Mucosa of stomach (tissue), 1 donor: ENCODE results near the gene BLTP1.

Experiments used
- H3K27me3 ChIP-seq: one replicate; pipeline ENCODE4 v1.7.0; 2013; ENCODE audit warnings: mild to moderate bottlenecking, low read length; ENCODE audit not compliant: control insufficient read depth, insufficient read depth
- H3K36me3 ChIP-seq: one replicate; pipeline ENCODE4 v1.7.0; 2013; ENCODE audit warnings: low read length; ENCODE audit not compliant: control insufficient read depth, insufficient read depth
- H3K4me1 ChIP-seq: one replicate; pipeline ENCODE4 v1.7.0; 2013; ENCODE audit warnings: mild to moderate bottlenecking, low read length; ENCODE audit not compliant: control insufficient read depth, insufficient read depth
- H3K4me3 ChIP-seq: one replicate; pipeline ENCODE4 v1.7.0; 2013; ENCODE audit warnings: low read length
- H3K9ac ChIP-seq: one replicate; pipeline ENCODE4 v1.7.0; 2013; ENCODE audit warnings: mild to moderate bottlenecking, low read length, moderate library complexity
- H3K9me3 ChIP-seq: one replicate; pipeline ENCODE4 v1.7.0; 2013; ENCODE audit warnings: mild to moderate bottlenecking, low read length, moderate library complexity; ENCODE audit not compliant: control insufficient read depth
- donor health status: Pancreatic carcinoma.

The BLTP1 gene

DNA sequence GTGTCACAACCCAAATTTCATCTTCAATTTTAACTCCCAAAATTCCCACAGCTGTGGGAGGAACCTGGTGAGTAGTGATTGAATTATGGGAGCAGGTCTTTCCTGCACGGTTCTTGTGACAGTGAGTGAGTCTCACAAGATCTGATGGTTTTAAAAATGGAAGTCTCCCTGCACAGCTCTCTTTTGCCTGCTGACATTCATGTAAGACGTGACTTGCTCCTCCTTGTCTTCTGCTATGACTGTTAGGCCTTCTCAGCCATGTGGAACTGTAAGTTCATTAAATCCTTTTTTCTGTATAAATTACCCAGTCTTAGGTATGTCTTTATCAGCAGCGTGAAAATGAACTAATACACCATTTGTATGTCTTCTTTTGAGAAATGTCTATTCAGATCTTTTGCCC is 13.0 kb upstream of the BLTP1 start:
- H3K4me1 ChIP-seq = no peaks in the 10 kb centered on the region
- no peak overlapping the region for H3K4me3 ChIP-seq
- H3K9me3 ChIP-seq = no peaks in the 10 kb centered on the region
- no peak overlapping the region for H3K9ac ChIP-seq
- H3K27me3 ChIP-seq = no peaks in the 10 kb centered on the region
- H3K36me3 ChIP-seq = no peaks in the 10 kb centered on the region

DNA sequence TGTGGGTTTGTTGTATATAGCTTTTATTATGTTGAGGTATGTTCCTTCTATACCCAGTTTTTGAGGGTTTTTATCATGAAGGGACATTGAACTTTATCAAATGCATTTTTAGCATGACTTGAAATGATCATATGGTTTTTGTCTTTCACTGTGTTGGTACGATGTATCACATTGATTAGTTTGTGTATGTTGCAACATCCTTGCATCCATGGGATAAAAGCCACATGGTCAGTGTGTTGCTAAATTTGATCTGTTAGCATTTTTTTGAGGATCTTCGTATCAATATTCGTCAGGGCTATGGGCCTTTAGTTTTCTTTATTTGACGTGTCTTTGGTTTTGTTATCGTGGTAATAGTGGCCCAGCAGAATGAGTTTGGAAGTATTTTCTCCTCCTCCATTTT is 11.3 kb upstream of the BLTP1 start:
- H3K4me3 ChIP-seq = no peak overlapping the region
- H3K9me3 ChIP-seq = no peaks in the 10 kb centered on the region
- no peaks in the 10 kb centered on the region for H3K4me1 ChIP-seq
- H3K9ac ChIP-seq = no peak overlapping the region
- H3K36me3 ChIP-seq = no peaks in the 10 kb centered on the region
- H3K27me3 ChIP-seq = peaks cover 7% of the 10 kb centered on the region

DNA sequence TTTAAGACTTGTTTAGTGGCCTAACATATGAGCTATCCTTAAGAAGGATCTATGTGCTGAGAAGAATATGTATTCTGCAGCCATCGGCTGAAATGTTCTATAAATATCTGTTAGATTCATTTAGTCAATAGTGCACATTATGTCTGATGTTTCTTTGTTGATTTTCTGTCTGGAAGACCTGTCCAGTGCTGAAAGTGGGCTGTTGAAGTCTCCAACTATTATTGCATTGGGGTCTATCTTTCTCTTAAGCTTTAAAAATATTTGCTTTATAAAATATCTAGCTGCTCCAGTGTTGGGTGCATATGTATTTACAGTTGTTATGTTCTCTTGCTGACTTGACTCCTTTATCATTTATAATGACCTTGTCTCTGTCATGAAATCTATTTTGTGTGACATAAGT is 9.4 kb upstream of the BLTP1 start:
- H3K36me3 ChIP-seq = no peaks in the 10 kb centered on the region
- H3K4me3 ChIP-seq = no peak overlapping the region
- H3K27me3 ChIP-seq = peaks cover 7% of the 10 kb centered on the region
- H3K4me1 ChIP-seq = no peaks in the 10 kb centered on the region
- no peaks in the 10 kb centered on the region for H3K9me3 ChIP-seq
- no peak overlapping the region for H3K9ac ChIP-seq

DNA sequence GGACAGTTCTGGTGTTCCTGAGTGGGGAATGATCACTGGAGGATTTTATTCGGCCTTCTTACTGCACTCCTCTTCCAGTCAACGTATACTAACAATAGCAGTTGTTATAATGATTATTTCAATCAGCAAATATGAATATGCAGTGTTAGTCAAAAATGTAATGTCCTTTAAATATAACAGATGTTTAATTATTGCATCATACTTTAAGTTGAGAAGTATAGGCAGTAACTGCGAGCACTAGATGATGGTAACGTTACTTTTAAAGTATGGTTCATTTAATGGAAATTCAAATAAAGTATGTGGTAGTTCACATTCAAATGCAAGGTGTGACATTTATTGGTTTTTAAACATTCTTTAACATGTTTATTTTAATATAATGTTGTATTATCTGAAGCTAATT is 5.5 kb upstream of the BLTP1 start:
- Histone ChIP-seq H3K27me3 (peaks cover 7% of the 10 kb centered on the region), H3K4me3 (no peak overlapping the region), H3K9me3 (no peaks in the 10 kb centered on the region), H3K4me1 (no peaks in the 10 kb centered on the region), H3K9ac (no peak overlapping the region), H3K36me3 (no peaks in the 10 kb centered on the region)

DNA sequence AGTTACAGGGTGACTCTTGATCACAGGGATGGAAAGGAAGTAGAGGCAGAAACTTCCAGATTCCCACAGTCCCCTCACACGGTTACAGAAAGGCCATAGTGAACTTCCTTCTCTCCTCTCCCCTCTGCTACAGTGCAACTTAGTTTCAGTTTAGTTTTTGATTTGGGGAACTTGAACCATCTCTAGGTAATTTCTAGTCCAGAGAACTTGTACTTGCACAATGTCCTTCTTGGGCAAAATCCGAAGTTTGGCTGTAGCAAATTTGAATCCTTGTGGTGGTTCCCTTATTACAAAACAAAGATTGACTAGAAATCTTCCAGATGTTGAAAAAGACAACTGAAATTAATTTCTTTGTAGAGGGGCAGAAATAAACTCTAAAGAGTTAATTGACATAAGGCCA is 1.2 kb upstream of the BLTP1 start:
- Histone ChIP-seq H3K27me3 (no peaks in the 10 kb centered on the region), H3K9ac (no peak overlapping the region), H3K4me1 (no peaks in the 10 kb centered on the region), H3K4me3 (no peak overlapping the region), H3K9me3 (no peaks in the 10 kb centered on the region), H3K36me3 (no peaks in the 10 kb centered on the region)

DNA sequence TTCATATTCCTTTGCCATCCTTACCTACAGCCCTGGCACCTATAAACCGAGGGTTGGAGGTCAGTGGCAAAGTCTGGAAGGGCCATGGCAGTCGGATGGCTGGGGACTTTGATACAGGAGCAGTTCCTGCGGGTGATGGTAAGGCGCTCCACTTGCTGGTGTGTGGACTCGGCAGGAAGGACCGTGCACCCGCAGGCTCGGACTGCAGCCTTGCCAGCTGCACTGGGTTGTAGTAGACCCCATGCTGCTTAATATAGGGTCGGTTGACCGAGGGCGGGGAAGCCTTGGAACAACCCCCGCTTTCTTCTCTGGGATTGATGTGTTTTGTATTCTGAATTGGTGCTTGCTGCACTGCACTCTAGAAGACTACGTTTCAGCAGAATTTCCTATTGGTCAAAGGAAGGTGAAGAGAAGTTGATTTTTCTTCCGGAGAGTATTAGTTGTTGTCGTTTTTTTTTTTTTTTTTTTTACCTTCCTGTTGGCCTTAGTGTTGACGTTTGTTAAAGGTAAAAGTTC is 638 bp downstream of the BLTP1 start:
- peak overlapping the region; percentile 92 for H3K4me3 ChIP-seq
- no peaks in the 10 kb centered on the region for H3K36me3 ChIP-seq
- no peaks in the 10 kb centered on the region for H3K27me3 ChIP-seq
- no peaks in the 10 kb centered on the region for H3K9me3 ChIP-seq
- H3K9ac ChIP-seq = peak overlapping the region; percentile 92
- H3K4me1 ChIP-seq = no peaks in the 10 kb centered on the region

DNA sequence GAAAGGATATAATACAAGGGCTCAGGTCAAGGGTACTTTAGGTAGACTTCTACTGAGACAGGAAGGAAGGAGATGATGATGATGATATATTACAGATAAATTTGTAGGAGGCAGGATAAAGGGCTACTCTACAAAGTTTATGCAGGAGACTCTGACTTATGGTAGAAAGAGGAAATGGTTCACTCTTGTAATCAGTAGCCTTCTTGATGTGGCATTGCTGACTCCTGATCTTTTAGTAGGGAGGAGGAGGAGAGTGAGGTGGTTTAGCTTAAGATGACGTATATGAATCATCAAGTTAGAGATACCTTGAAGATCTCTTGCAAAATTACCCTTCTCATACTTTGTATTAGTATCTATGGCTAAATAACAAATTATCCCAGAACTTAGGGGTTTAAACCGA is 4.7 kb downstream of the BLTP1 start:
- H3K4me3 ChIP-seq = no peak overlapping the region
- no peaks in the 10 kb centered on the region for H3K4me1 ChIP-seq
- no peaks in the 10 kb centered on the region for H3K36me3 ChIP-seq
- H3K9me3 ChIP-seq = no peaks in the 10 kb centered on the region
- no peak overlapping the region for H3K9ac ChIP-seq
- H3K27me3 ChIP-seq = no peaks in the 10 kb centered on the region

DNA sequence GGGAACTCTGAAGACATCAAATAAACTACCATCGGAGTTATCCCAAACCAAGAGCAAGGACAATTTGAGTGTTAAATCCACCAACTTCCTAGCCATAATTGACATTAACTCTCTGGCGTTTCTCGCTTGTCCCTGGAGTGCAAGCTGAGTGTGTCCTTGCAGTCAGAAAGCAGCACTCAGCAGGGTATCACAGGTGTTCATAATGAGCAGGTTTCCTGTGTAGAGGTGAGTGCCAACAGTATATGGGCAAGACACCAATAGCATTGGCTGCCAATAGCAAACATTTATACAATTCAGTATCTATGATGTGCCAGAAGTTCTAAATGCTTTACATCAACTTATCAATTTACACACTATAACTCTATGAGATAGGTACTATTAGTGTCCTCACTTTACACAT is 11.2 kb downstream of the BLTP1 start:
- no peaks in the 10 kb centered on the region for H3K36me3 ChIP-seq
- no peak overlapping the region for H3K4me3 ChIP-seq
- H3K9ac ChIP-seq = no peak overlapping the region
- H3K9me3 ChIP-seq = no peaks in the 10 kb centered on the region
- H3K4me1 ChIP-seq = no peaks in the 10 kb centered on the region
- no peaks in the 10 kb centered on the region for H3K27me3 ChIP-seq

DNA sequence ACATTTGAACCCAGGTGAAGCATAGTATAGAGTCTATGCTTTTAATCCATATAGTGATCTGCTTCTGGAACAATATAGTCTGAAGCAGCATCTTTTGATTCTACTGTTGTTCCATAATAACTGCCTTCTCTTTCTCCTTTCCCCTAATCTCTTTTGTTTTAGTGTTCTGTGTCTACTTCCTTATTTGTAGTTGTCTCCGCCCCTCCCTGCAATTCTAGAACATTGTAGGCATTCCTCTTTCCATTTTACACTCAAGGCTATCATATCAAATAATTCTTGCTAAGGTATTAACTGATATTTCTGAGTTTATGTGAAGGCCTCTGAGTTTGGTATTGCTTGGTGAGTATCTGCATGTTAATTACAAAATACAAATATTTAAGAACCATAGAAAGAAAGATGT is 11.6 kb downstream of the BLTP1 start:
- no peaks in the 10 kb centered on the region for H3K9me3 ChIP-seq
- no peaks in the 10 kb centered on the region for H3K36me3 ChIP-seq
- no peak overlapping the region for H3K9ac ChIP-seq
- no peaks in the 10 kb centered on the region for H3K4me1 ChIP-seq
- H3K4me3 ChIP-seq = no peak overlapping the region
- no peaks in the 10 kb centered on the region for H3K27me3 ChIP-seq

DNA sequence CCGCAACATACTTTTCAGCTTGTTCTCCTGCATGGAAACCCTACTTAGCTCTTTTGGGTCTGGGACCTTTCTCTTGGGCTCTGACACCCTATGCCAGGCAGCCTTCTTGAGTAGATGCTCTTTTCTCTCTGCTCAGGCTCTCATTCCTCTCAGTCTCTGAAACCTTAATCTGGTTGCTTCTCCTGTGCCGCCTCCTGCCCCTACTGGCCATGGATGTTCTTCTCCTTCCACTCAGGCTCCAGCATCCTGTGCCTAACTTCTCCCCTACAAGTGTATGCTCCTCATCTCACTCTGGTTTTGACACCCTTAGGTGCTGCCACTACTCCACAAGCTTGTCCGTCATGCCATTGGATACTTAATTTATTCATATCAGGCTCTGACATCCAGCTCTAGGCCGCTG is 15.2 kb downstream of the BLTP1 start:
- Histone ChIP-seq H3K9me3 (no peaks in the 10 kb centered on the region), H3K4me1 (no peaks in the 10 kb centered on the region)

DNA sequence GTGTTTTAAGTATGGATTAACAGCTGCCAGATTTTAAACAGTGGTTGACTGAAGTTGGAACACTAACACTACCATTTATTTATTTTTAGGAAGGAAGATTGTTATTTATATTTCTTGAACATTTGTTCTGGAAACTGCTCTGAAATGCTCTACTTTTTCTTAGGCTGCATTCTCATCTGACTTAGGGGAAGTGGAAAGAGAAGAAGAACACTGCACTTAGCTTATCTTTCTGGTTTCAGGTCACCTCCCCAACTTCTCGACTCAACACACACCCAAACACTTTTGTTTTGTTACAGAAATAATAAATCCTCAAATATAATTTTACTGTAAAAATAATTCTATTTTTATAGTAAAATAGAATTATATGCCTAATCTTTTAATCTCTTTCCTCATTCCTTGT is 18.6 kb downstream of the BLTP1 start:
- H3K27me3 ChIP-seq = no peaks in the 10 kb centered on the region

More for the DNA sequence above, 15.2 kb downstream of the BLTP1 start:
- Histone ChIP-seq H3K27me3 (no peaks in the 10 kb centered on the region), H3K9ac (no peak overlapping the region), H3K4me3 (no peak overlapping the region), H3K36me3 (no peaks in the 10 kb centered on the region)

DNA sequence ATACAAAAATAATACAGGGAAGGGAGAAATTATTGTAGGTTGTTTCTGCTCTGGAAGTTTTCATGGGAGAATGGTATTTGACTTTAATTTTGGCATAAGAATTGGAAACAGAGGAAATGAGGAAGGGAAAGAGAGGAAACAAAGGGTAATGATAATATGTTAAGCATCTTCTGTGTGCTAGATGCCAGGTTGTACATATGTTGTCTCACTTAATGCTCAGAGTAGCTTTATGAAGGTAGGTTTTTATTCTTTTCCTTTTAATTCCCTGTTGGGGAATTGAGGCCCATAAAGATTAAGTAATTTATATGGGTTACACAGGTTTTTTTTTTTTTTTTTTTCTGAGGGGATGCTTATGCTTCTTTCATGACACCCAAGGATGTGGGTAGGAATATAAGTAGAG is 19.2 kb downstream of the BLTP1 start:
- Histone ChIP-seq H3K4me1 (no peaks in the 10 kb centered on the region), H3K36me3 (no peaks in the 10 kb centered on the region), H3K4me3 (no peak overlapping the region), H3K27me3 (no peaks in the 10 kb centered on the region), H3K9me3 (no peaks in the 10 kb centered on the region), H3K9ac (no peak overlapping the region)

More for the DNA sequence above, 18.6 kb downstream of the BLTP1 start:
- Histone ChIP-seq H3K9me3 (no peaks in the 10 kb centered on the region), H3K9ac (no peak overlapping the region), H3K4me1 (no peaks in the 10 kb centered on the region), H3K4me3 (no peak overlapping the region), H3K36me3 (no peaks in the 10 kb centered on the region)

DNA sequence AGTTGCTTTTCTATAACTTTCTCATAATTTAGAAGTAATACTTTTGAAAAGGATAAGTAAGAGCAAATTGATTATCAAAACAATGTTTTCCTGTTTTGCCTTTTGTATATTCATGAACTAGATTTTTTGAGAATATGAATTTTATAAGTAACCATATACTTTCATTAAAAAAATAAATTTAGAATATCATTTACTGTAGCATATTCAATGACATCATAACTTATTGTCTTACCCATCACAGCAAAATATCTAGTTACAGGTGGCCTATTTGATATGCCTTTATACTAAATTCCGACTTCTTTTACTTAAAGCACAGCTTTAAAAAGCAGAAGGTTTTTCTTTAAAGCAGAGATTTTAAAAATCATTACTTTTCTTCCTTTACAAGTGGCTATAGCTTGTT is 20.1 kb downstream of the BLTP1 start:
- no peaks in the 10 kb centered on the region for H3K4me1 ChIP-seq
- no peaks in the 10 kb centered on the region for H3K9me3 ChIP-seq

More for the DNA sequence above, 20.1 kb downstream of the BLTP1 start:
- H3K27me3 ChIP-seq = no peaks in the 10 kb centered on the region
- no peaks in the 10 kb centered on the region for H3K36me3 ChIP-seq
- H3K4me3 ChIP-seq = no peak overlapping the region
- no peak overlapping the region for H3K9ac ChIP-seq
